ENCODE measurements around the gene DCLK3.

The DCLK3 gene

GRCh38 chr3:36666166-36666565 lies 98.2 kb downstream of the DCLK3 start:
- no peak for DNase-seq

- no peak for DNase-seq
These were observed 100.6 kb downstream of the DCLK3 start for GRCh38 chr3:36663666-36664291.

GRCh38 chr3:36662626-36663025 lies 101.7 kb downstream of the DCLK3 start:
- DNase-seq, result no peak
